Neuron (in vitro differentiated cells): ENCODE data around the gene CERS6.

Experiments
- H2AFZ ChIP-seq: one replicate; pipeline ENCODE4 v1.6.1; 2013; ENCODE audit warnings: low read depth, mild to moderate bottlenecking, inconsistent platforms, low read length, moderate library complexity
- H3K27me3 ChIP-seq: one replicate; pipeline ENCODE4 v1.6.1; 2013; ENCODE audit warnings: low read length; ENCODE audit not compliant: insufficient read depth
- H3K36me3 ChIP-seq: one replicate; pipeline ENCODE4 v1.6.1; 2013; ENCODE audit warnings: low read length; ENCODE audit not compliant: insufficient read depth
- H3K4me1 ChIP-seq: one replicate; pipeline ENCODE4 v1.6.1; 2013; ENCODE audit warnings: low read length; ENCODE audit not compliant: insufficient read depth
- H3K4me3 ChIP-seq: 2 replicates; pipeline ENCODE4 v1.5.1; 2013; ENCODE audit warnings: mild to moderate bottlenecking, low read length, moderate library complexity
- H3K9me3 ChIP-seq: one replicate; pipeline ENCODE4 v1.6.1; 2013; ENCODE audit warnings: low read length

CERS6 gene

DNA sequence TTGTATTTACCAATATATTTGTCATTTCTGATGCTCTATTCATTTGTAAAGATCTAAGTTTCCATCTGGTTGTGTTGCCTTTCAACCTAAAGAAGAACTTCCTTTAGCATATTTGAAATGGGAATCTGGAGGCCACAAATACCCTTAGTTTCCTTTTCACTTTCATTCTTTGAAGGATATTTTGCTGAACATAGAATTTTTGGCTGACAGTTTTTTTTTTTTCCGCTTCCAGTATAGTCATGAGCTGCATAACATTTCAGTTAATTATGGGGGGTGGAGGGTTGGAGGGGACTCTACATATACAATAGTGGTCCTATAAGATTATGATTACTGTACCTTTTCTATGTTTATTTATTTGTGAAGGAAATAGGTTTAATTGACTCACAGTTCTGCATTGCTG is 83.9 kb downstream of the CERS6 start:
- Histone ChIP-seq H2AFZ (no peak overlapping the region), H3K27me3 (no peaks in the 10 kb centered on the region), H3K36me3 (no peaks in the 10 kb centered on the region), H3K9me3 (peaks cover 9% of the 10 kb centered on the region), H3K4me3 (no peak overlapping the region), H3K4me1 (no peaks in the 10 kb centered on the region)

- Histone ChIP-seq H3K36me3 (no peaks in the 10 kb centered on the region), H3K27me3 (no peaks in the 10 kb centered on the region), H3K4me1 (peaks cover 7% of the 10 kb centered on the region), H3K9me3 (peaks cover 7% of the 10 kb centered on the region), H2AFZ (no peak overlapping the region), H3K4me3 (no peak overlapping the region)
Measured at GRCh38 chr2:168541858-168542257, 85.8 kb downstream of the CERS6 start.

DNA sequence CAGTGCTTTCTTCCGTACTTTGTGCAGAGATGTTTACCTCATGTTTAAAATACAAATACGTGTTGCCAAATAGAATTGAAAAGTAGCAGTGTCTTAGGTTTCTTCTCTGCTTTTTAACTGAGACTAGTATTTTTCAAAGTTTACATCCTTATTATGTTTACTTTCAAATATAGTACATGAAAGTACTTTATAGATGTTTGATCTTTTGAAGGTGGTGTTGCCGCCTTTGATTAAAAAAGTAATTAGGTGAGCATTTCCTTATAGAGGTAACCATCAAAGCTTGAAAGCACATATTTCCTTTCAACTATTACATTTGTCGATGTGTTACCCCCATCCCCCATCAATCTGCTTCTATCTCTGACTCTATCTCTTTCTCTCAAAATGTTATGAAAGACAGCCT is 87.0 kb downstream of the CERS6 start:
- peaks cover 7% of the 10 kb centered on the region for H3K4me1 ChIP-seq
- no peak overlapping the region for H2AFZ ChIP-seq
- H3K4me3 ChIP-seq = no peak overlapping the region
- H3K36me3 ChIP-seq = no peaks in the 10 kb centered on the region
- peaks cover 9% of the 10 kb centered on the region for H3K9me3 ChIP-seq
- no peaks in the 10 kb centered on the region for H3K27me3 ChIP-seq

DNA sequence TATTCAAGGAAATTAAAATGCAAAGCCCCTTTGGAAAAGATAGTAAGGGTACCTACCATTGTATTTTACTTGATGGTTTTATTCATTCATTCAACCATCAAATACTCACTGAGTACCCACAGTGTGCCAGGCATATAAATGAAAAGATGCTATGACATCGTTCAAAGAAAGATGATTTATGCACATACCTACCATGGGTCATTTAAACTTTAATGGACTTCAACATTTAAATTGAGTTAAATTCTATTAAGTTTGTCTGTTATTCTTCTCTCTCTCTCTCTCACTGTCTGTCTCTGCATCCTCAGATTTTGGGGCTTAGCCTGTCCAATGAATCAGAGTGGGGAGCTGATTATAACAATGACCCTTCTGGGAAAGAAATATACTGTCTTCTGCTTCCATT is 87.9 kb downstream of the CERS6 start:
- Histone ChIP-seq H3K4me1 (peaks cover 7% of the 10 kb centered on the region), H3K27me3 (no peaks in the 10 kb centered on the region), H2AFZ (no peak overlapping the region), H3K4me3 (no peak overlapping the region), H3K9me3 (peaks cover 9% of the 10 kb centered on the region), H3K36me3 (no peaks in the 10 kb centered on the region)

DNA sequence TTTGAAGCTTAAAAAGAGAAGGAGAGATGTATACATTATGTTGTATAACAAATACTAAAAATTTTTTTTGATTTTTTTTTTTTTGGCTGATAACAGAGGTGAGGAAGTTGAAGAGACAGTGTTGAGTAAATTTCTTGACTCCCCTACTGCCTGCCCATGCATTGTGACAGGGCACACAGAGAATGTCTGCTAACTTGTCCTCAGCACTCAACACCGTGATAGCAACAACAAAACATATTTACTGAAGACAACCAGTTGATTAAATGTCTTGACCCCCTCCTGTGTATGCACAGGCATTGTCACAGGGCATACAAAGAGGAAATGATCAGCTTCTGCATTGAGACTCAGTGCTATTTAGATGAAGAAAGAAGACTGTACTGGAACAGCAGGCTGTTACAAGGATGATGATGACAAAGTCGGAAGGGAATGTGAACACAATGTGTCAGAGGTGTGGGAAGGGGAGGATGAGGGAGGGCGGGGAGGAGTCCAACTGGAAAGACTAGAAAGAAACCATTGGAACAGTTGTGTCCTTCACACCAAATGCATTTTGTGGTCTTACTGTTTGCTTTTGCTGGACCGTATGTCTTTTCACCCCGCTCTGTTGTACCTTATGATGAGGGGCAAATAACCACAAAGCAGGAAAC is 89.5 kb downstream of the CERS6 start:
- peaks cover 7% of the 10 kb centered on the region for H3K4me1 ChIP-seq
- H3K36me3 ChIP-seq = no peaks in the 10 kb centered on the region
- H3K9me3 ChIP-seq = peaks cover 3% of the 10 kb centered on the region
- H2AFZ ChIP-seq = no peak overlapping the region
- no peaks in the 10 kb centered on the region for H3K27me3 ChIP-seq
- no peak overlapping the region for H3K4me3 ChIP-seq

GRCh38 chr2:168550670-168551069 is 94.6 kb downstream of the CERS6 start:
- Histone ChIP-seq H3K4me1 (peaks cover 3% of the 10 kb centered on the region), H3K4me3 (no peak overlapping the region), H3K36me3 (no peaks in the 10 kb centered on the region), H3K27me3 (no peaks in the 10 kb centered on the region), H2AFZ (no peak overlapping the region), H3K9me3 (peaks cover 3% of the 10 kb centered on the region)

- H3K4me1 ChIP-seq = no peaks in the 10 kb centered on the region
- no peaks in the 10 kb centered on the region for H3K27me3 ChIP-seq
- H3K4me3 ChIP-seq = no peak overlapping the region
- peaks cover 2% of the 10 kb centered on the region for H3K9me3 ChIP-seq
- H2AFZ ChIP-seq = no peak overlapping the region
- H3K36me3 ChIP-seq = no peaks in the 10 kb centered on the region
Measured at GRCh38 chr2:168552450-168552856, 96.4 kb downstream of the CERS6 start.

GRCh38 chr2:168555283-168555682 is 99.2 kb downstream of the CERS6 start:
- Histone ChIP-seq H3K9me3 (peaks cover 2% of the 10 kb centered on the region), H3K4me1 (no peaks in the 10 kb centered on the region), H3K36me3 (peaks cover 2% of the 10 kb centered on the region), H3K4me3 (no peak overlapping the region), H3K27me3 (no peaks in the 10 kb centered on the region), H2AFZ (no peak overlapping the region)

GRCh38 chr2:168559187-168559586 is 103.1 kb downstream of the CERS6 start:
- Histone ChIP-seq H3K27me3 (no peaks in the 10 kb centered on the region), H2AFZ (no peak overlapping the region), H3K9me3 (peaks cover 2% of the 10 kb centered on the region), H3K4me3 (no peak overlapping the region), H3K4me1 (no peaks in the 10 kb centered on the region), H3K36me3 (peaks cover 14% of the 10 kb centered on the region)

- Histone ChIP-seq H3K36me3 (peaks cover 14% of the 10 kb centered on the region), H3K27me3 (no peaks in the 10 kb centered on the region), H3K4me3 (no peak overlapping the region), H3K9me3 (peaks cover 2% of the 10 kb centered on the region), H2AFZ (no peak overlapping the region), H3K4me1 (no peaks in the 10 kb centered on the region)
Measured at GRCh38 chr2:168560817-168561499, 104.9 kb downstream of the CERS6 start.

DNA sequence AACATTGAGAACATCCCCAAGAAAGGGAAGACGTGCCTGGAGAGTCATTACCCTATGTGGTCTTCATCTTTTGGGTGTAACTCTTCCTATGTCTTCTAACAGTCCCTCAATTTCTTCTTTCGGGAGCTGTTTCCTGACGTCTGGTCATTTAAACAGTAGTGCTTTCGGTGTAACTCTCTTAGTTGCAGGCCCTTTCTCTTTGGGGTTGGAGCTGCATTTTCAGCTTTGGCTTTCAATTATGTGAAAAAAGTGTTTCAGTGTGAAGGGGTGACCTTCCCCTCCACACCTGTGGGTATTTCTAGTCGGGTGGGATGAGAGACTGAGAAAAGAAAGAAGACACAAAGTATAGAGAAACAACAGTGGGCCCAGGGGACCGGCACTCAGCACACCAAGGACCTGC is 105.9 kb downstream of the CERS6 start:
- H3K4me3 ChIP-seq = no peak overlapping the region
- no peak overlapping the region for H2AFZ ChIP-seq
- no peaks in the 10 kb centered on the region for H3K4me1 ChIP-seq
- H3K27me3 ChIP-seq = no peaks in the 10 kb centered on the region
- peaks cover 2% of the 10 kb centered on the region for H3K9me3 ChIP-seq
- peaks cover 14% of the 10 kb centered on the region for H3K36me3 ChIP-seq

DNA sequence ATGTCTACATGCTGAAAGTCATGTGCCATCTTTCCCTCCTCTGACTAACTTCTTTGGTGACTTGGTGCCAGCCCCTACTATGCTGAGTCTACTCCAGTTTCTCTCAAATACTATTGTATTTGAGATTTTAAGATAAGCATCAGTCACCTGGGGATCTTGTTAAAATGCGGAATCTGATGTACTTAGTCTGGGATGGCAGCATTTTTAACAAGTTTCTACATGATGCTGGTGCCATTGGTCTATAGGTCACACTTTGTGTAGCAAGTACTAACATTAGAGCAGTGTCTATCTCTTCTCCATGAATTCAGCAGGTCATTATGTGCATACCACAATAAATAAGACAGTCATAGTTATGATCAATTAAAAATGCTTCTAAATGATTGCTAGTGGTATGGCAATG is 106.9 kb downstream of the CERS6 start:
- peaks cover 2% of the 10 kb centered on the region for H3K9me3 ChIP-seq
- no peaks in the 10 kb centered on the region for H3K4me1 ChIP-seq

GRCh38 chr2:168564641-168565040 is 108.6 kb downstream of the CERS6 start:
- Histone ChIP-seq H3K36me3 (peaks cover 12% of the 10 kb centered on the region), H2AFZ (no peak overlapping the region), H3K4me1 (no peaks in the 10 kb centered on the region), H3K9me3 (no peaks in the 10 kb centered on the region), H3K4me3 (no peak overlapping the region), H3K27me3 (no peaks in the 10 kb centered on the region)

More for the DNA sequence above, 106.9 kb downstream of the CERS6 start:
- no peak overlapping the region for H2AFZ ChIP-seq
- H3K4me3 ChIP-seq = no peak overlapping the region
- H3K27me3 ChIP-seq = no peaks in the 10 kb centered on the region
- peaks cover 13% of the 10 kb centered on the region for H3K36me3 ChIP-seq

DNA sequence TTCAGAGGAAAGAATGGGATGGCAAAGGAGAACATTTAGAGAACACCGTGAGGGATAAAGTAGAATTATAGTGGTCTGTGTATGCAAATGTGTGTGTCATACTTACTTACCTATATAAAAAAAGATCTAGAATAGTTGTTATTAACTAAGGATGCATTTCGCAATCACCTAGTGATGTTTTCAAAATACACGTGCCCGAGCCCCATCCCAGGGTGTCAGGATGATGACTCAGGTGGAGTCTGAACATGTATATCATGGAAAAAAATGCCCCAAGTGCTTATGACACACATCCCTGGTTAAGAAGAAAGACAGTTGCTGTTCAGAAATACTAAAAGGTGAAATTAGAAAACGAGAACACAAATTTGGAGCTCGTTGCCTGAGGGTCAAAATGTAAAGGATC is 109.0 kb downstream of the CERS6 start:
- H3K4me3 ChIP-seq = no peak overlapping the region
- no peaks in the 10 kb centered on the region for H3K4me1 ChIP-seq
- peaks cover 12% of the 10 kb centered on the region for H3K36me3 ChIP-seq
- H3K9me3 ChIP-seq = no peaks in the 10 kb centered on the region
- H3K27me3 ChIP-seq = no peaks in the 10 kb centered on the region
- H2AFZ ChIP-seq = no peak overlapping the region
